NOMO-1 treated with dmso at 0.1 percent for 144 hours (cell line): ENCODE results near the gene DPP10.
"Not testable (repeated sequence)": the region's sequence is repeated elsewhere in the genome, so short reads cannot be mapped to it uniquely, and the experiment has no call there.

Source experiments
- DNase-seq: peaks from one replicate; lab custom pipeline; 2025; ENCODE audit not compliant: unreplicated experiment; lab: John Stamatoyannopoulos, UW

The DPP10 gene

DNA sequence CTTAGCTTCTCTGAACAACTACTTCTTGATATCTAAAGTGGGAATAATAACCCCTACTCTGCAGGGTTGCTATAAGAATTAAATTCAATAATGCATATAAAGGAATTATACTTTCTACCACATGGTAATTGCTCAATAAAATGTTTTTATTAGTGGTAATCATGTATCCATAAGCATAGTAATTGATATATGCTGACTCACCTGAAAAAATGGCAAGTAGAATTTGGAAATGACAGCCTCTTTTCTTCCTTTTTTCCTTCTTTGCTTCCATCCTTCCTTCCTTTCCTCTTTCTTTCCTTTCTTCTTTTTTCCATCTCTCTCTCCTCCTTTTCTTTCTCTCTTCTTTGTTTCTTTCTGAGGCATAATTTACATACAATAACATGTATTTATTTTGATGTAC is 65.3 kb downstream of the DPP10 start:
- DNase-seq: no peak

DNA sequence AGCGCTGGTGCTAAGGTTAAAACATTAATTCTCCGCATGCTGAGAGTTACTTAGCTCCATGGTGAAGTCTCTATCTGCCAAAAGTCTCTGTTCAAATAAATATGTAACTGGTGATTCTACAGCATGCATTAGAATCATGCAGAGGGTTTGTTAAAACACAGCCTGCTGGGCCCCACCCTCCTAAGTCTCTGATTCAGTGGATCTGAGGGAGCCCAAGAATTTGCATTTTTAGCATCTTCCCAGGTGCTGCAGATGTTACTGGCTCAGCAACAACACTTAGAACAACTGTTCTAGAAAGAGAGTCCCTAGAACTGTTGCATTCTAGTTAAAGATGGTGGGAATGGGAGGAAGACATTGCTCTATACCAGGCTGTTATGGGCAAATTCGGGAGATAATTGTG is 73.4 kb downstream of the DPP10 start:
- DNase-seq: no peak

DNA sequence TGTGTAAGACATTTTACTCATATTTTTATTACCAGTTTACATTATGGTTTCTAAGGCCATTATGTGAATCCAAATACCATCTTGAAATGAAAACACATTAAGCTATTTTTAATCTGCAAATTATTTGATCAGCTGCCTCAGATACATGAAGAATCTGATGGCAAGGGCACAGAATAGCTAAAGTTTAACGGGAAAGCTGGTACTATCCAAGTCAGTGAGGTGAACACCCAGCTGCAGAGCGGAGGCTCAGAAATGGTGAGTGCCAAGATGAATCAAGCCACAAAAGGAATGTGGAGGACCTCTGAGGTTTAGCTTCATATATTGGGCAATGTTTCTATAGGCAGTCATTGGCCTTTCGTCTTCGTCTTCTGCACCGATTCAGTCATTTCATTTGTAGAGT is 75.1 kb downstream of the DPP10 start:
- no peak for DNase-seq

DNA sequence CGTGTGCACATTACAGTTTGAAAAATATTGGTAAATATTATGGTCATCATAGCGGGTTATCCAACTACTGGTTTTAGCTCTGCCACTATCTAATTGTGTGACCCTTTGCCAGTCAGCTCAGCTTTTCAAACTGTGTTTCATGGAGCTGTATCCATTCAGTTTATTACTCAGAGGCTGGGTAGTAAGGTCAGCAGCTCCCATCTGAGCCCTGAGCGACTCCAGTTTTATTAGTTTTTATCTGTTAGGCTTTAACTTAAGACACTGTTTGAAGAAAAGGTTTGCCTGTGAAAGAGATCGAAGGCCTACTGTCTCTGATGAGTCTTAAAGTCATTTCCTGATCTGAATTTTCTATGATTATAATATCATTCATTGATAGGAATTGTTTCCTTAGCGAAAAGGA is 76.3 kb downstream of the DPP10 start:
- DNase-seq: no peak

DNA sequence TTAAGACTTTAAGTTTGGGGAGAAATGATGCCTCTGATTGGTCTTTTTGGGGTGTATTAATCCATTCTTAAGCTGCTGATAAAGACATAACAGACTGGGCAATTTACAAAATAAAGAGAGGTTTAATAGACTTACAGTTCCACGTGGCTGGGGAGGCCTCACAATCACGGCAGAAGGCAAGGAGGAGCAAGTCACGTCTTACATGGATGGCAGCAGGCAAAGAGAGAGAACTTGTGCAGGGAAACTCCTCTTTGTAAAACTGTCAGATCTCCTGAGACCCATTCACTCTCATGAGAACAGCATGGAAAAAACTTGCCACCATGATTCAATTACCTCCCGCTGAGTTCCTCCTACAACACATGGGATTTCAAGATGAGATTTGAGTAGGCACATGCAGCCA is 80.2 kb downstream of the DPP10 start:
- not testable (repeated sequence) for DNase-seq

DNA sequence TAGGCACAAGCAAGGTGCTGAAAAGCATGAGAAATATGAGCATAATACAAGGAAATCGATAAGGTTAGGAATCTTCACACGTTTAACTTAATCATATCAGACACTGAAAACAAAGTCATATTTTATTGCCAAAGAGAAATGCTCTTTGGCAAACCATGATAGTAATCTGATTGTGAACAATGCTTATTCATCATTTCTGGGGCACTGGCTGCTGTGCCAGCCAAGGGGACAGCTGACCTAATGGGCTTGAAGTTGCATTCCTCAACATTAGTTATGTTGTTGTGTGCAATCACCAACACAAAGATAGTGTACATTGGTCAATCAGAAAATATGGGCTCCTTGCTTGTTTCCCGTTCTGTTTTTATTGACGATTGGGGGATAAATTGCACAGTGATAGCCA is 83.5 kb downstream of the DPP10 start:
- no peak for DNase-seq

DNA sequence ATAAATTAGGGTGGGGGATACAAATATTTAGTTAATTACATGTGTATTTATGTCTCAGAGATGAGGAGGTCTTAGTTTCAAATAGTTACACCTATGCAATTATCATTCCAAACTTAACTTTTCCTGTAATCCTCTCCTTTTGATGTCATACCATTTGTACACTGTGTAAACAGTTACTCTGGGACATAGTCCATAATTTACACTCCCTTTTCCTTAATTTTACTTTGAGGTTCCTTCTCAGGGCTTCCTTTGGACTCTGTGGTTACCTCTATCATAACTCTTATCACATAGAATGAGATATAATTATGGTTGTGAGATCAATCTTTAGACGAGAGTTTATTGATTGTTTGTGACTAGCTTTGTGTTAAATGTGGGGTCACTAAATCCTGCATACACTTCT is 84.4 kb downstream of the DPP10 start:
- no peak for DNase-seq

DNA sequence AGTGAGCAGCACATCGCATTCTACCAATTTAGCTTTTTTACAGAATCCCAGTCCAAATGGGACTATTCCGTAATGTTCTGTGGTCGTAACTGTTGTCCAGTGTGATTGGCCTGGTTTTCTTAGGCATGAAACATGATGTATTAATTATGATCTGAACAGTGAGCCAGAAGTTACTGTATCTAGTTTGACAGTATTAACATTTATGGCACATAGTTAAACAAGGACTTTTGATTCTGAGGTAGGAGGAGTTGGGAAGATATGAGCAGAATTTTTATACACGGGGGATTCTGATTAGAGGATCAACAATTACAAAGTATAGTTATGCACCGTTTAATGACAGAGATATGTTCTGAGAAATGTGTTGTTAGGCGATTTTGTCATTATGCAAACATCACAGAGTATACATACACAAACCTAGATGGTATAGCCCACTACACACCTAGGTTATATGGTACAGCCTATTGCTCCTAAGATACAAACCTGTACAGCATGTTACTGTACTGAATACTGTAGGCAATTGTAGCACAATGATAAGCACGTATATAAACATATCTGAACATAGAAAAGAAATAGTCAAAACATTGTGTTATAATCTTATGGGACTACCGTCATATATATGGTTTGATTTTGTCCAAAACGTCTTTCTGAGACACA is 85.0 kb downstream of the DPP10 start:
- DNase-seq: no peak

DNA sequence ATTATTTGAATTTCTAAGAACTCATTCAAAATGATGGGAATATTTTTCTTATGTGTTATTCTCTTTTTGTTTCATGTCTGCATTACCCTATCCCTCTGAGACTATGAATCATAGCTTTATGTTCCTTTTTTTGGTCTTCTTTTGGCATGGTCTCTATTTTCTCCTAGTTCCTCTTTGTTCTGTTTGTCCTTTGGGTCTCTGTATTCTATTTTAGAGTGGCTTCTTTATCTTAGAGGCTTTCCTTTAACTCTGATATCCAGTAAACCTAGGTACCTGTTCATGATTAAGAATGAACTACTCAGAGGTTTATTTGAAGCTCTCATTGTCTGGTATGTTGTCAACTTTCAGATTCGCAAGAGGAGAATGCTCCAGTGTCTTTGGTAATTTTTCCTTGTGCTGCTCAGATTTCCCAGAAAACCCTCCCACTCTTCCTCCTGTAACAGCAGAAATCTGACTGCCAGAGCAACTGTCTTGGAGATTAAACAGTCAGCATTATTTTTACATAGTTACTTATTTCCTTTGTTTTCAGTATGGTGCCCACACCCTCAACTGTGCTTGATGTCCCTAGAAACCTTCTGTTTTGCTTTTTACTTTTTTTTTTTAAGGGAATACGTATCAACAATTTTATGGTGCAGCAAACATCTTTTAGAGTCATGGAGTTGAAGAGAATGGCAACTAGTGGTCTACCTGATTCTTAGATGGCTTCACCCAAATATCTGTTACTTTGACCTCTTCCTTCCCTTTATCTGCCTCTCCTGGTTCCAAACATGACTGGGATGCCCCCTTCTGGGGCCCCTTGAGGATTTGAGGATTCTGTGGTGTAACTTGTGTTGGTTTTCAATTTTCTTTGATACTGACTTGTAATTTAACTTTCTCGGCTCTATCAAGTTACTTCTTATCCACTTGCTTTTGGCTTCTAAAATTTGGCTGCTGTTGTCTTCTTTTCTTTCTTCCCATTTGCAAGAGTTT is 92.0 kb downstream of the DPP10 start:
- peak; percentile 9 for DNase-seq

DNA sequence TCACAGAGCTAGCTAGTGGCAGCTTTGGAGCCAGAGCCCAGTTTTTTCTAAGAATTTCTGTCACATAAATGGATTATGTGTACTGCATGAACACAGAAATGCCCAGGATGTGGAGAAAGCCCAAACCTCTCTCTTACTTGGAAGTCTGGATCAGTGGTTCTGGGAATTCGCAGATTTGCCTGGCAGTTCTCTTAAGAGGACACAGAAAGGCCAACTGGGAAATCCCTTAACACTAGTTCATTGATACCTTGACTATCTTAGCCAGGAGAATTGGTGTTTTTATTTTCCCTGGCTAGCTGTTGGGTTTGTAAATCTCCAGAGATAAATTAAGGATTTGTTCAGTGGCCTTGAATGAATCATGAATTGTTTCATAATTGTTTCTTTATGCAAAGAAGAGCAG is 95.3 kb downstream of the DPP10 start:
- DNase-seq: no peak

DNA sequence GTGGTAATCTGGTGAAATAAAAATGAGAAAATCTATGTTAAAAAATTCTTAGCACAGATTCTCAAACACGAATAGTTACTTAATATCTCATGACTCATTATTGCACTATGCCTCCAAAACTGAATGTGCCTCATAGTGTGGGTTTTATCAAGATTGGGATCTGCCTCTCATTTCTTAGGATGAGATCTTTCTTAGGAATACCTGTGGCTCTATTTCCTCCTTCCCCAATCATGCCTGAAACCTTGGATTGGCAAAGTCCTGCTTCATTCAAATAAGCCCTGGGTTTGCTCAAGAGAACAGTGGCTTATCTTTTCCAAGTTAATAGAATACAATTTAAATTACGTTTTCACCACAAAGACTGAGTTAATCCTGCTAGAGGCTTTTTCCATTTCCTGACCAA is 100.3 kb downstream of the DPP10 start:
- DNase-seq: no peak

DNA sequence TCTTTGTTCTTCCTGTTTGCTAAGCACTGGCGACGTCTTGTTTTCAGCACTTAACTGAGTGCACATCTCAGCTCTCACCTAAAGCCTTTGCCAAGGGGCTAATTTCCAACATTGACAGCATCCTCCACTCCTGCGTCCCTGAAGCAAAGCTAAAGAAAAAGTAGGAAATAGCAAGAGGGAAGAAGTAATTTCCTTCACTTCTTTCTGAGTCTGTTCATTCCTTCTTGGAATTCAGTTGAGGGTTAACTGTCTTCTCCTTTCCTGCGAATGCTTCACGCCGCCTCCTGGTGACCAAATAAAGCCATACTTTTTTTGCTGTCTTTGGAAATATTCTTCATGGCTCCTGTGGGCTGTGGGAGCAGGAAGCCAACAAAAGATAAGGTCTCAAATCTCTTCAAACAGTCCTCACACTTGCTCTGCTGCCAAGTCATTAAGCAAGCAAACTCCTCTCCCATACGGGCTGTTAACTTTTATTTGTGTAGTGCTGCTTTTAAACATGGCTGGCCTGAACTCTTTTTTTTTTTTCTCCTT is 100.9 kb downstream of the DPP10 start:
- DNase-seq: no peak

DNA sequence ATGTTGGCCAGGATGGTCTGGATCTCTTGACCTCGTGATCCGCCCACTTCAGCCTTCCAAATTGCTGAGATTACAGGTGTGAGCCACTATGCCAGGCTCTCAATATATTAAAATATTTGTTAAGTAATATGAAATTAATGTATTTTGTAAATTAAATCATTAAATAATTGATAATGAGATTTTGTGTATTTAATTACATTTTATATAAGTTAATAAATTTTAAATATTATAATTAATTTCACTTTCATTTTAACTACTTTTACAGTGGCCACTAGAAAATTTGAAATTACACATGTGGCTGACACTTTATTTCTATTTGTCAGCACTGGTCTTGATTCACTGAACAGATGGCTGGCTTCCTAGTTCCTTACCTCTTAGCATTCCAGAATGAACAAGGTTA is 102.6 kb downstream of the DPP10 start:
- no peak for DNase-seq

DNA sequence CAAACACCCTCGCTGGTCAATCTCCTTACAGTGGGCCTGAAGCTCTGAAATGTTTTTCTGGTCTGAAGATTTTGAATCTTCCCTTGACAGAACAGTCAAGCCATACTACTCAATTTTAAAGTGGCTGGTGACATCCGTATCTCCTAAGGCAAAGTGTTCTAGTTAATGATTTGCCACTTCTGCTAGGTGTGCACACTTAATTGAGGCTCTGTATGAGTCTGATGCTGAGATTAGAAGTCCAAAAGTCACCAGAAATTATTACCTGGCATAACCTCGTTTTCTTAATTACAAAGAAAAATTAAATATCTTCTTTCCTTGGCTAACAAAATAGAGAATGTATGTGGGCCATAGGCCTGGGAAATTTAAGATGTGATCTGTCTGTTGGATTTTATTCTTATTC is 104.1 kb downstream of the DPP10 start:
- no peak for DNase-seq

DNA sequence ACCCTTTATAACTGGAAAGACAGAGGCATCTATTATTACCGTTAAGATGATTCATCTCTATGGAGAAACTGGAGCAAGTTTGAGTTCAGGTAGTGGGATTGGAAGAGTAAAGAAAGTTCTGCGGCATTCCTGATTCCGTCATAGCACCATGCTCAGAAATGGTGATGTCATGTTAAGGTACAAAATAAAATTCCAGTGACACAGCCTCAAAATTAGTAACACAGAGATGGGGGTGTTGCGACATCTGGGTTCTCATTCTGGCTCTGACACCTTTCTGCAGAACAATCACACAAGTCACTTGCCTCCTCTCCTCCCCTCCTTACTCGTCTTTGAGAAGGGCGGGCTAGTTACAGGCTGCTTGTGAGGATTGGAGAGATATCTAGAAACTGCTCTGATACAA is 105.7 kb downstream of the DPP10 start:
- no peak for DNase-seq

DNA sequence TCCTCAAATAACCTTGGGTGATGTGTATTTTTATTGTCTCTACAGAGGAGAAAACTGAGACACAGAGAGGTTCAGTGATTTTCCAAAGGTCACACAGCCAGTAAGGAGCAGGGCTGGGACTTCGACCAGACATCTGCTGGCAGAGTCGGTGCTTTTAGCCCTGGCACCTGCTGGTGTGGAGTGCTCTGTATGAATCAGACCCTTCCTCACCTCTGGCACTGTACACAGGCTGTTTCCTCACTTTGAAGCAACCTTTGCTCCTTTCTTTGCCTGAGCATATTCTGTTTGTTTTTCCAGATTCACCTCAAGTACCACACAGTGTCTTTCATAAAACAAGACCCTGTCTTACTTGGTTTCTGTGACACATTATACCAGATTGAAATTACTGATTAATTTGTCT is 107.9 kb downstream of the DPP10 start:
- no peak for DNase-seq

DNA sequence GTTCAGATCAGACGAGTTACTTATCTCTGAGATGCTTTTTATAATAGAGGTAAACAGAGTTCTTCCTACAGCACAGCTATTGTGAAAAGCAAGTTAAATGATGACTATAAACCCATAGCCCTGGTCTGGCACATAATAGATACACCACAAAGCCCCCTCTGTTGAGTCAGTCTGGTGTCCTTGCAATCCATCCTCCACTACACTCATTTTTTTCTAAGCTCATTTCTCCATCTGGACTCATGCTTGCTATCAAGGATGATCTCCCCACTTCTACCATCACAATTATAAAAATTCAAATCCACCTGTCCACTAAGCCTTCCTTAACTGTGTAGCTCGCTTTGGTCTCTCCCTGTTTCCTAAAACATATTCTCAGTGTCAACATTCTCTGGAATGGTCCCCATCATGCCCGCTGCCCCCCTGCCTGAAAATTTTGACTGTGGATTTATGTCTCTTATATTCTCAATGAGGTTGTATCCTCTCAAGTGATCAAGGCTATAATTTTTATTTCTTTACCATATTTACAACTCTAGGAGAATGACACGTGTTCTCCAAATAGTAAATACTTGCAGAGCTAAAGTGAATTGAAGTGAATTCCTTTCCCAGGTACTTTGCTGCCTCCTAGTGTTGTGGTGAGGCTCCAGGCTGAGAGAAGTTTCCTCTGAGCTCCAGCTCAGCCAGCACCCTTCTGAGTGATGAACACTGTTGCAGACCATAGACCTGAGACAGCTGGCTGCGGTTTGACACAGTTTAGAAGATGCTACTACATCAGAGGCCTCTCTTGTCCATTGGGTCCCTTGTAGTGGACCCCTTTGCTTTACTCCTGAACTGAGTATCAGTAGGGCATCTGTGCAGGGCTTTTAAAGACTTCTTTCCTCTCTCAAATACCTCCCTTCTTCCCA is 108.7 kb downstream of the DPP10 start:
- peak; percentile 4 for DNase-seq

DNA sequence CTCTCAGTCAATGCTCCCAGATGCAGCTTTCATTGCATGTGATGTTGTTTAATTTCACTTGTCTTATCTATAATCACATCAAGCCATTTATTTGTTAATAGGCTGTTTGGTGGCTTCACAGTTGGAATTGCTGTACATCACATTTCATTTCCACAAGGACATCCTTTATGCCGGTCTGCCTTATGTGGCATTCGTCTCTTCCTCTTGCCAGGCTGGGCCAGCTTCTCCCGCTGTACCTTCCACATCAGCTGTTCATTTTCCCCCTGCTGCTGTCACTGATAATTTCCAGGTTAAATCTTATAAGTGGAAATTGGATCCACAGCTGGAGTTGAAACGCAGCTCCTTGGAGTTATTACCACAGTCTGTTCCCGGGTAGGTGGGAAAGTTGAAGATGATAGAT is 110.6 kb downstream of the DPP10 start:
- no peak for DNase-seq

DNA sequence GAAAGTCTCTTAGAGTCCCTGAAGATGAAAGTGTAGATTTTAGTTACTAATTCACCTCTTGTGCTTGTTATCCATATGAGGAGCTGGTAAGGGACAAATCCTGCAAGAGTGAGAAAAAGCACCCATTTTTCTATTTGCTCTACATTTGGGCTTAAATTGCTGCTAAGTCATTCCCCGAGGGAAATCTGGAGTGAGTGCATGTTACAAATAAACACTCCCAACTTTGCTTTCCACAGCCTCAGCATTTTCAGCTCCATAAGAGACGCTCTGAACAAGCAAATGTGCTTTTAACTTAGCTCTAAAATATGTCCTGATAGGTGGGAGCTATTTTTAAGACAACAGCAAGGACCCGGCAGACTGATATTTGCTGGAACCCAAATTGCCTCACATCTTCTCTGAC is 126.7 kb downstream of the DPP10 start:
- DNase-seq: no peak

DNA sequence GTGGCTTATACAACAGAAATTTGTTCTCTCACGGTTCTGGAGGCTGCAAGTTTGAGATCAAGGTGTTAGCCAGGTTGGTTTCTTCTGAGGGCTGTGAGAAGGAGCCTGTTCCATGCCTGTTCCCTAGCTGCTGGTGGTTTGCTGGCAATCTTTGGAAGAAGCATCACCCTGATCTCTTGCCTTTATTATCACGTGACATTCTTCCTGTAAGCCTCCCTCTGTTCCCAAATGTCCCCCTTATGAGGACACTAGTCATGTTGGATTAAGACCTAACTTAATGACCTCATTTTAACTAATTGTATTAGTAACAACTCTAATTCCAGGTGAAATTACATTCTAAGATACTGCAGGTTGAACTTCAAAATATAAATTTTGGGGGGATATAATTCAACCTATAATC is 135.2 kb downstream of the DPP10 start:
- DNase-seq: no peak

DNA sequence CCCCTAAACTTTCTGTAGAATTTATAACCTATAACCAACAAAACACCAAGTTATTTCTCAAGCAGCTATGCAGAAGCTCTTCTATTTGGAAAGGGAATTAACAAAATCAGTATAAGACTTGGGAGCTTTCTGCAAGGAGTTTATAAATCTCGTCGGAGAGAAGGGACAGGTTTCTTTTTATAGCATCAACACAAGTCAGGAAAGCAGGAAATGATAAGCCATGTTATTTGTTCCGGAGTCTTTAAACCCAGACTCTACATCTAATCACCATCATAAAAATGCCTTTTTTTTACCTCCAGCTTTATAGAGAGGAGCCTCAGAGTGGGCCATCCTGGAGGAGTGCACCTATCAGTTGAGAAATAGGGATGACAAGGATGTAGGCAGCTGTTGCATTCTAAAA is 137.1 kb downstream of the DPP10 start:
- DNase-seq: no peak
